Keratinocyte (primary cell): Measurements from ENCODE around the gene GPR152. TPM values are rescaled to one million over a fixed set of nuclear protein-coding genes. Genes with fewer than 3 reads are reported as not detected.

Experiments
- DNase-seq: peaks from one replicate; pipeline ENCODE4 v3.0.0-alpha.2; 2011; ENCODE audit warnings: low read depth, missing footprints, low spot score
- FAIRE-seq: peaks from 2 replicates; lab custom pipeline; 2011; peaks lifted over from hg19 to GRCh38; lab: Jason Lieb, UNC
- H2AFZ ChIP-seq: 2 replicates; pipeline ENCODE4 v1.6.0; 2012; ENCODE audit warnings: low read length, control low read depth, inconsistent platforms; ENCODE audit not compliant: control insufficient read depth
- H3K27ac ChIP-seq: 2 replicates; pipeline ENCODE4 v1.5.1; 2011; ENCODE audit warnings: low read length; ENCODE audit not compliant: control insufficient read depth, insufficient read depth
- H3K27me3 ChIP-seq: 3 replicates; pipeline ENCODE4 v1.6.0; 2011; ENCODE audit warnings: low read length; ENCODE audit not compliant: control insufficient read depth, insufficient read depth; ENCODE audit errors: extremely low read depth
- H3K36me3 ChIP-seq, 2 experiments: 2 replicates in 1 of 2; 3 replicates in 1 of 2; pipeline ENCODE4 v1.5.1; 2011; ENCODE audit warnings: low read length in 2 of 2, mild to moderate bottlenecking in 1 of 2; ENCODE audit not compliant: control insufficient read depth in 2 of 2, insufficient read depth in 2 of 2; ENCODE audit errors: extremely low read depth in 1 of 2
- H3K4me1 ChIP-seq: 3 replicates; pipeline ENCODE4 v1.5.1; 2011; ENCODE audit warnings: low read length; ENCODE audit not compliant: control insufficient read depth, insufficient read depth; ENCODE audit errors: extremely low read depth
- H3K4me2 ChIP-seq: 3 replicates; pipeline ENCODE4 v1.6.0; 2011; ENCODE audit warnings: low read depth, low read length; ENCODE audit not compliant: control insufficient read depth, insufficient read depth; ENCODE audit errors: extremely low read depth
- H3K4me3 ChIP-seq, 3 experiments: fragments of 200-600 bp in 1 of 3; sonication (generic) in 1 of 3; 2 replicates in 2 of 3; 3 replicates in 1 of 3; pipeline ENCODE4 v1.5.1; 2011 to 2016; ENCODE audit warnings: low read length in 3 of 3, mild to moderate bottlenecking in 3 of 3, control low read depth in 2 of 3, inconsistent platforms in 1 of 3, low read depth in 1 of 3, mixed read lengths in 1 of 3, mixed run types in 1 of 3, moderate library complexity in 1 of 3; ENCODE audit not compliant: control insufficient read depth in 2 of 3, insufficient read depth in 2 of 3; ENCODE audit errors: extremely low read depth in 1 of 3
- H3K79me2 ChIP-seq: 2 replicates; pipeline ENCODE4 v1.6.0; 2012; ENCODE audit warnings: low read length; ENCODE audit not compliant: control insufficient read depth, insufficient read depth
- H3K9ac ChIP-seq: 3 replicates; pipeline ENCODE4 v1.6.0; 2011; ENCODE audit warnings: low read length; ENCODE audit not compliant: control insufficient read depth, insufficient read depth; ENCODE audit errors: extremely low read depth
- H3K9me1 ChIP-seq: 3 replicates; pipeline ENCODE4 v1.6.0; 2011; ENCODE audit warnings: low read length; ENCODE audit not compliant: control insufficient read depth, insufficient read depth; ENCODE audit errors: extremely low read depth
- H3K9me3 ChIP-seq: 2 replicates; pipeline ENCODE4 v1.5.1; 2012; ENCODE audit warnings: low read depth, low read length; ENCODE audit not compliant: control insufficient read depth
- H4K20me1 ChIP-seq: 3 replicates; pipeline ENCODE4 v1.6.0; 2011; ENCODE audit warnings: low read length; ENCODE audit not compliant: control insufficient read depth, insufficient read depth; ENCODE audit errors: extremely low read depth
- CTCF ChIP-seq, 3 experiments: IDR thresholded peaks in 1 of 3; conservative IDR thresholded peaks in 1 of 3; optimal IDR thresholded peaks in 1 of 3; 2 replicates in 2 of 3; 3 replicates in 1 of 3; pipeline versions ENCODE3 to v1.5.1; 2011; ENCODE audit warnings: low read length in 3 of 3, mild to moderate bottlenecking in 3 of 3, moderate library complexity in 2 of 3, control low read depth in 1 of 3, inconsistent platforms in 1 of 3; ENCODE audit not compliant: insufficient read depth in 2 of 3; ENCODE audit errors: extremely low read depth in 1 of 3
- EZH2 ChIP-seq: IDR thresholded peaks from one replicate; pipeline ENCODE4 v1.6.1; 2012; ENCODE audit warnings: inconsistent platforms, mild to moderate bottlenecking, low read length, moderate library complexity
- dilution Hi-C: fragments of 300-500 bp; cut with MboI; formaldehyde crosslinking; loops from one replicate; pipeline ENCODE4 v1.7.0; 2020; ENCODE audit warnings: low sequenced_read_pairs; ENCODE audit not compliant: extremely low pct_ligation_motif_present
- polyA plus RNA-seq, 5 experiments: library from polyadenylated mRNA; depleted of rRNA in 3 of 5; stranded (reverse) in 3 of 5; stranded (forward) in 1 of 5; unstranded in 1 of 5; fragments of >200 nt; gene quantifications; 1 replicate in 1 of 5; 2 replicates in 3 of 5; 3 replicates in 1 of 5; pipeline versions ENCODE4 v1.2.1 to v1.2.3, GENCODE V29; 2011 to 2012; ENCODE audit warnings: missing spikeins in 2 of 5, low read depth in 1 of 5, low replicate concordance in 1 of 5

The GPR152 gene
- polyA plus RNA-seq, 1 donor (not counting 4 experiments of a cell fraction or from before 2014, with no cell fraction given) = not detected

- Histone ChIP-seq H3K9ac (no peak overlapping the region), H3K4me1 (peaks cover 6% of the 10 kb centered on the region), H3K79me2 (peaks cover 15% of the 10 kb centered on the region), H3K9me1 (no peaks in the 10 kb centered on the region), H4K20me1 (peaks cover 3% of the 10 kb centered on the region), H3K27me3 (no peaks in the 10 kb centered on the region), H3K4me2 (no peak overlapping the region), H3K9me3 (no peaks in the 10 kb centered on the region), H2AFZ (no peak overlapping the region), H3K27ac (no peak overlapping the region), H3K36me3 (peaks cover 0 to 12% of the 10 kb centered on the region in 2 experiments), H3K4me3 (no peak overlapping the region)
- FAIRE-seq (no peak), DNase-seq (no peak)
- TF ChIP-seq CTCF (optimal IDR thresholded peaks at IDR 0.05 in 1 of 3, IDR thresholded peaks at IDR 0.05 in 1 of 3, conservative IDR thresholded peaks at IDR 0.05 in 1 of 3; ENCODE audit: extremely low read depth in 1 of 3, insufficient read depth in 2 of 3, low read length in 3 of 3) (no peak), EZH2 (no peak)
- dilution Hi-C loops = no loop called here
These were observed 11.4 kb downstream of the GPR152 start for GRCh38 chr11:67441098-67441563.

- H3K9ac ChIP-seq = no peak overlapping the region
- no peak overlapping the region for H3K27ac ChIP-seq
- no peak overlapping the region for H3K4me3 ChIP-seq
These were observed 12.1 kb downstream of the GPR152 start for GRCh38 chr11:67440229-67441097.

More at GRCh38 chr11:67440229-67441097, 12.1 kb downstream of the GPR152 start:
- H3K9me3 ChIP-seq = no peaks in the 10 kb centered on the region
- peaks cover 15% of the 10 kb centered on the region for H3K79me2 ChIP-seq
- no peak overlapping the region for H2AFZ ChIP-seq
- TF ChIP-seq EZH2 (no peak), CTCF (optimal IDR thresholded peaks at IDR 0.05 in 1 of 3, IDR thresholded peaks at IDR 0.05 in 1 of 3, conservative IDR thresholded peaks at IDR 0.05 in 1 of 3; ENCODE audit: extremely low read depth in 1 of 3, insufficient read depth in 2 of 3, low read length in 3 of 3) (no peak)
- dilution Hi-C loops = no loop called here
- peaks cover 6% of the 10 kb centered on the region for H3K4me1 ChIP-seq
- no peak for DNase-seq
- peaks cover 3% of the 10 kb centered on the region for H4K20me1 ChIP-seq
- H3K27me3 ChIP-seq = no peaks in the 10 kb centered on the region
- H3K36me3 ChIP-seq = peaks cover 0 to 15% of the 10 kb centered on the region in 2 experiments
- no peaks in the 10 kb centered on the region for H3K9me1 ChIP-seq
- no peak for FAIRE-seq
- H3K4me2 ChIP-seq = no peak overlapping the region
